Stimulated activated CD8-positive, alpha-beta memory T cell treated with anti-CD3 and anti-CD28 coated beads, Interleukin-15, amount 100 ng/mL, for 48 hours (primary cell): Measurements from ENCODE around the gene C5orf15.
"Not testable (repeated sequence)": the region's sequence is repeated elsewhere in the genome, so short reads cannot be mapped to it uniquely, and the experiment has no call there.

Experiments
- DNase-seq, 2 donors: peaks; one replicate each; pipeline ENCODE4 v3.0.0-alpha.2; 2020; ENCODE audit warnings: low read depth in 2 of 2

The C5orf15 gene

DNA sequence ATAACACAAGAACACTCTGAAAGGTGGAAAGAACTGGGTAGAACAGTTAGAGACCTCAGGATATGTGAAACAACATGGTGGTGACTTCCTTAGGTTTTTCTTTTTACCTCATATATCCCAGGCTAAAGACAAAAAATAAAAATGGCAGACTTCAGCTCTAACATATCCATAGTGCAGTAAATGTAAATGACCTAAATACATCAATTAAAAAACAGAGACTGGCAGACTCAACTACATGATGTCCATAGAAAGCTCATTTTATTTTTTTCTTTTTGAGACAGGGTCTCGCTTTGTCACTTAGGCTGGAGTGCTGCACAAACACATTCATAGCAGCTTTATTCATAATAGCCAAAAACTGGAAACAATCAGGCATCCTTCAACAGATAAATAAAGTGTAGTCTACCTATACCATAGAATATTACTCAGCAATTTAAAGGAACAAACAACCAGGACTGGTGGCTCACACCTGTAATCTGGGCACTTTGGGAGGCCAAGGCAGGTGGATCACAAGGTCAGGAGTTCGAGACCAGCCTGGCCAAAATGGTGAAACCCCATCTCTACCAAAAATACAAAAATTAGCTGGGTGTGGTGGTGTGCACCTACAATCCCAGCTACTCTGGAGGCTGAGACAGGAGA lies 4.8 kb downstream of the C5orf15 start:
- no peak for DNase-seq

DNA sequence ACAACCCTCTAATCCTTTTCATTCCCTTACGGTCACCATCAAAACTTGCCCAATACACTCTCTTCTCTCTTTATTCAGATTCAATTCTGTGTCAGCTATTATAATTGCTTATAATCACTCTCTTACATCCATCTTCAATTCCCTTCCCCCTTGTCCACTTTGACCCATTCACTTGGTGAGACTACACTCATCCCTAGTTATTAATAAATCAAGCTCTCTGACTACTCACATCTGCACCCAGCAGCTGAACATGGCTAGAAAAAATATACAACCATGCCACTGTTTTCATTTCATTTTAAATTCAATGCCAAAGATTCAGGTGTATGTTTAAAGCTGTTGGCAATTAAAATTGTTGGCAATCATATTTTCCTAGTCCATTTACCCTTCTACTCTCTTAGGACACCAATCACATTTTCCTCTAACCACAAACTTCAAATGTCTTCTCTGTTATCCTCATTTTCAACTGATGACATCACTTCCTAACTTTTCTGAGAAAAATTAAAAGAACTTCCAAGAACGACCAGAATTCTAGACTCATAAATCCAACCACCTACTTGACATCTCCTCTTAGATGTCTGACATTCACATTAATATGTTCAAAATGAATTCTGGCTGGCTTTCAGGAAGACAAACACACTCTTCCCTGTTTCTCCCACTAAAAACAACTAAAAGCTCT lies 5.5 kb downstream of the C5orf15 start:
- DNase-seq = no peak

DNA sequence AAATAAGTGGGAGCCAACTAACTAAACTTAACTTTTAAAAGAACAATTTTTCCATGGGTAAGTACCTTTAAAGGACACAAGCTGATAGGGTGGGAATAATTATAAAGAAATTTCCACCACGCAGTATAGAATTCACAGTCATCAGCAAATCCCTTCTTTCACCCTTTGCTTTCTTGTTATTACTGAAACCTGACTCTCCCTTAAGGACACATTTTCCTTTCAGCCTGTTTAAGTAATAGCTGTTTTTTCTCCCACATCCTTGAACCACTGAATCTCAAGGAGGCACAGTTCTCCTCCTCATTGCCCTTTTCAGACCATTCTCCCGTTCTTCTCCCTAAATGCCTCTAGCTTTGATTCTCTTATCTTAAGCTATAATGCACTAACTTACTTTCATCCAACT lies 6.3 kb downstream of the C5orf15 start:
- no peak for DNase-seq

DNA sequence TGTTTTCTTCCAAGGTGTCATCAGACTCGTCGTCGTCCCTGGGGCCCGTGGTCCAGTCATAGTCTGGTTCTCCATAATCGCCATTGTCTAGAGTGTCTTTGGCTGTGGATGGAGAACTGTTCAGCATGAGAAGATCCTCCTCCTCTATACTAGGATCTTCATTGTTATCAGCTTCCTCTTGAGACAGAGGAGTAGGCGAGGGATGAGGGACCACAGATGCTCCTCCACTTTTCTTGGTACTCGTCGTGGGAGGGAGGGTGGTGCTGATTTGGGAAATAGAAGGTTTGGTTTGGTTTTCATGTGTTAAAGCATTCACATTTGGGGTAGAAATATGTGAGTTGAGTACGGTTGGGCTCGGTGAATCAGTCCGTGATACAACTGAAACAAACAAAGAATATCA lies 8.8 kb downstream of the C5orf15 start:
- no peak for DNase-seq

DNA sequence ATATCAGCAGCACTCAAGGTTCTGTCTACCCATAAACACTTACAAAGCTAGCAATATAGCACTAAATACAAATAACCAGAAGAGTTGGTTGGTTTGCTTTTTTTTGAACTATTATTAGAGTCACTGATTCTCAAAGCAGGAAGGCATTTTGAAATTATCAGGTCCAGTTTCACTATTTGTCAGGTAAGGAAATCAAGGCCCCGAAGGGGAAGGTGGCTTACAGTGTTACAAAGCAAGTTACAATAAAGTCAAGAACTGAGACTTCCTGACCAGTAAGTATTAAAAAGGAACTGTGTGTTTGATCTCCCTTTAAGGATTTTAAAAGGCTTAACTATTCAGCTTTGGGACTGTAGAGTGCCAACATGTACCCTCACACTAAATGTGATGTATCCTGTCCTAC lies 10.8 kb downstream of the C5orf15 start:
- DNase-seq = no peak

DNA sequence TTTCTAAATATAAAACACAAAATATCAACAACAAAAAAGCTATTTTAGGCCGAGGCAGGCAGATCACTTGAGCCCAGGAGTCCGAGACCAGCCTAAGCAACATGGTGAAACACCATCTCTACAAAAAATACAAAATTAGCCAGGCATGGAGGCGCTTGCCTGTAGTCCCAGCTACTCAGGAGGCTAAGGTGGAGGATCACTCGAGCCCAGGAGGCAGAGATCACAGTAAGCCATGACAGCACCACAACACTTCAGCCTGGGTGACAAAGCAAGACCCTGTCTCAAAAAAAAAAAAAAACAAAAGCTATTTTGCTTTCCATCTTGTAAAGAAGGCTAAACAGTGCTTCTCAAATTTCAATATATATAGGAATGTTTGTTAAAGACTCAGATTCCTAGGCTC lies 11.3 kb downstream of the C5orf15 start:
- no peak for DNase-seq

DNA sequence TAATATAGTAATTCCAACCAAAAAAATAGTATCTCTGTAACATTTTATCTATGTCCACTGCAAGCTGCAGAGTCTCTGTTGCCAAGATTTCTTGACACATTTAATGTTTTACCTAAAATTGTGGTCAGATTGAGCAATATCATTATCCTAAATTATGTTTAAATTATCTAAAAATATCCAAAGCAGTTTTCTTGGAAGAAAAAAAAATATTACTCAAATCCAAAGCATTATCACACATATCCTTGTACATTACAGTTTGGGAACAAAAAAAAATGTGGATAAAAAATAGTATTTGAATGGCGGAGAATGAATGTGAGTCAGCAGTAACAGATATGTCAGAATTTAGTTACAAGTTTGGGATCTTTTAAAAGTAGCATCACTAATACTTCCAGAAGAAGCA lies 12.2 kb downstream of the C5orf15 start:
- DNase-seq = not testable (repeated sequence)

DNA sequence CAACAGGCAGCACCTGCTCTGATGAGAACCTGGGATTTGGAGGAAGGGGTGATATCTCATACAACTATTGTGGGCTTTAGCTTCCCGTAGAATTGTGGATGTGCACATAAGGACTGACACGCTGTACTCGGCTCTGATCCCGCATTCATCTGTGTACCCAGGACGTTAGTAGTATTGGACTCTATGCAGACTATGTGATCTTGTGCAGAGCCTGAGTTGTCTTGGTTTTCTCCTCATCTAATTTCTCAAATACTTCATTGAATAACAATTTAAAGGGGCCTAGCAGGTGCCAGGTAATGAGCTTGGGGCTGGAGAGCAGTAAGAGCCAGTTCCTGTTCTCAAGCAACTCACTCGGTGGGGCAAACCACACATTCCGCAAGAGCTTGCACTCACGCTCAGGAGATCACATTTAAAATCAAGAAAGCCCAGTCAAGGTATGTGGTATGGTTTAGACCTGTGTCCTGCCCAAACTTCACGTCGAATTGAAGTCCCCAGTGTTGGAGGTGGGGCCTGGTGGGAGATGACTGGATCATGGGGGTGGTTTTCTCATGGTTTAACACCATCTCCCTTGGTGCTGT lies 14.8 kb downstream of the C5orf15 start:
- no peak for DNase-seq

DNA sequence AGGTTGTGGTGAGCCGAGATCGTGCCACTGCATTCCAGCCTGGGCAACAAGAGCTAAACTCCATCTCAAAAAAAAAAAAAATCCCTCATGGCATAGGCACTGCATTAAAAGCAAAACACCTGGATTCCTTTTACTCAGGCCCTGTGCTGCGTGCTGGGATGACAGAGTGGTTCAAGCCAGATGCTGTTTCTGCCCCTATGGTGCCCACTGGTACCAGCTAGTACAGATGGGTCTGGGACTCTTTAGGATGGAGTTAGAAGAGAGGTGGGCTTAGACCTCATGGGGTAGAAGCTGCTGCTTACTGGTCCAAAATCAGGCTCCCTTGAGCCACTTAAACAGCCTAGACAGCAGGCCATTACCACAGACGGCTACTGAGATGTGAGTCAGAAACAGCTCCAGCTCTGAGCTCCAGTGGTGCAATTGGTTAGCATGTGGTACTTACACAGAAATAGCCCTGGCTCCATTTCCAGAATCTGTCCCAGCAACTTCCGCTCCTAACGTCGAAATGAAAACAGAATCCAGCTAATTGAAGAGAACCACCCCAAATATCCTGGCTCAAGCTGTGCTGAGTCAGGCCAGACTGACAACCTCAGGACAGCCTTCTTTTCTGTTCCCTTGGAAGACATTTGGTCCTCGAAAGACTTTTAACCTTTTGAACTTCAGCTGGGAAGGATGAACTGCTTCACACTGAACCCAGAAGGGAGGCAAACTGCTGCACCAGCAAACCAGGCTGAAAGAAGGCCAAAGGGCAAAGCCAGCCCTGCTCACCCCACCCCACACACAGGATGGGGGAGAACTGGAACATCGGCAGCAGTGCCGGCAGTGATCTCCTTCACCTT lies 15.5 kb downstream of the C5orf15 start:
- DNase-seq = no peak

DNA sequence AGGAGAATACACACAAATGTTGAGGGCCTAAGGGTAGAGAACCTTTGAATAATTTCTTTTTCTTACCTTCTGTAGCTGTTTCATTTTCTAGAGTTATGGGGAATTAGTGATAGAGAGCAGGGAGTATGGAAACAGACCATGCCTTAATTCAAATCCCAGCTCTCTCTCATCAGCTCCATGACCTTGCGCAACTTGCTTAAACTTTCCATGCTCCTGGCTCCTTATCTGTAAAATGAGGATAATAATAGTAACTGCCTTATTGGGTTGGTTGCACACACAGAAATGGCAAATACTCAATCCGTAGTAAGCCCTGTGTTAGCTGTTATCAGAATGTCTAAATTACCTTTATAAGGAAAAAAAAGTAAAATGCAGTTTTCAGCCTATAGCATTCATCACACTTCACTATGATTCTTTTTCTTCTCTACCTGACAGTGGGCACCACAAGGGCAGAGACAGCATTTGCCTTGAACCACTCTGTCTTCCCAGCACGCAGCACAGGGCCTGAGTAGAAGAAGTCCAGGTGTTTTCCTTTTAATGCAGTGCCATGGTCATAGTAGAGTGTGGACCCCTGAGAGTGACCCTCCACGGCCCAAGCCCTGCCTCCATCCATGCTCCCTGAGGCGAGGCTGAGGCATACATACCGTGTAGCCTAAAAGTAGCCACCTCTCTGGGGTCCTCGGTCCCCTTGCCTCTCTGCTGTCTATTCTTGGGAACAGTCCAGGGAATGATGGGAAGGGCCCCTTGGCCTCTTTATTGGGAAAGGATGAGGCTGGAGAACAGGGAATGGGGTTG lies 17.4 kb downstream of the C5orf15 start:
- DNase-seq = no peak

DNA sequence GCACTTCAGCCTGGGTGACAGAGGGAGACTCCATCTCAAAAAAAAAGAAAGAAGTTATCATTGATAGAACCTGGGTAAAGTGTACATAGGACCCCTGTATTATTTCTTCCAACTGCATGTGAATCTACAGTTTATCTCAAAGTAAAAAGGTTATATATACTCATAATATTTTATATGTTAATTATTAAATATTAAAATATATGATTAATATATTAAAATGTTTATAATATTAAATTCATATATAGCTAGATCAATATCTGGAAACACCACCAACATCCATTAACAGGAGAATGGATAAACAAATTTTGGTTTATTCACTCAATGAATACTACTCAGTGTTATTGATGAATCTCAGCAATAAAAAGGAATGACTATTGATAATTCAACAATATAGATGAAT lies 19.7 kb downstream of the C5orf15 start:
- no peak for DNase-seq

DNA sequence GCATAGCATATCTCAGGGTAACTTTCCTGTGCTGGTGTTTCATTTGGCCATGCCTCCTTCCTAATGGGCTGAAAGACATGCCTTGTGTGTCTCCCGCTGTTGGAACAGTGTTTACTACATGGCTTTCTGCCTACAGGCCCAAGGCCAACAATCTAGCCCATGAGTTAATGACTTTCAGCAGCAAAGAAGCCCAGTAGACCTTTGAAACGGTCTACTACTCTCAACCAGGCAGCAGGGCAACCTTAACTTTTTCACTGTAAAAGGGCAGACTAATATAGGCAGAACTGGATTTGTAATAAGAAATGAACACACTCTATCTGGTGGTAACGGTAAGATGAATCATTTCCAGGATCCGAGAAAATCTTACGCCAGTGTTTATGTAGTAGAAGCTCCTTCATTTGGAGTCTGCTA lies 21.0 kb downstream of the C5orf15 start:
- no peak for DNase-seq

DNA sequence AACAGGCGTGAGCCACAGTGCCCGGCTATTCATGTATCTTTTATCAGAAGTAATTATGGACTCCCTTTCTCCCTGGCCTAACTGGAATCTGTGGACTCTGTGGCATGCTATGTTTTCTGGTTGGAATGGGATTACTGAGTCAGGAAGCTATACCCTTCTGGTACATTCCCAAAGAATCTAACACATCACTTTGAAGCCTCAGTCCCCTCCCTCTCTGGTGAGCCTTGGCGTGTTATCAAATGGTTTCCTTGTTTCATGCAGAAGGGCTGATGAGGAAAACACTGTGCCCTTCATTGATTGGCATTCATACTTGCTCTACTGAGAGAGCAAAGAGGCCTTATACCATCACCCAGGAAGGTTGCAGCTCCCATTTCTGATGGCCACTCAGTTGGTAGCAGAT lies 22.9 kb downstream of the C5orf15 start:
- DNase-seq = no peak

DNA sequence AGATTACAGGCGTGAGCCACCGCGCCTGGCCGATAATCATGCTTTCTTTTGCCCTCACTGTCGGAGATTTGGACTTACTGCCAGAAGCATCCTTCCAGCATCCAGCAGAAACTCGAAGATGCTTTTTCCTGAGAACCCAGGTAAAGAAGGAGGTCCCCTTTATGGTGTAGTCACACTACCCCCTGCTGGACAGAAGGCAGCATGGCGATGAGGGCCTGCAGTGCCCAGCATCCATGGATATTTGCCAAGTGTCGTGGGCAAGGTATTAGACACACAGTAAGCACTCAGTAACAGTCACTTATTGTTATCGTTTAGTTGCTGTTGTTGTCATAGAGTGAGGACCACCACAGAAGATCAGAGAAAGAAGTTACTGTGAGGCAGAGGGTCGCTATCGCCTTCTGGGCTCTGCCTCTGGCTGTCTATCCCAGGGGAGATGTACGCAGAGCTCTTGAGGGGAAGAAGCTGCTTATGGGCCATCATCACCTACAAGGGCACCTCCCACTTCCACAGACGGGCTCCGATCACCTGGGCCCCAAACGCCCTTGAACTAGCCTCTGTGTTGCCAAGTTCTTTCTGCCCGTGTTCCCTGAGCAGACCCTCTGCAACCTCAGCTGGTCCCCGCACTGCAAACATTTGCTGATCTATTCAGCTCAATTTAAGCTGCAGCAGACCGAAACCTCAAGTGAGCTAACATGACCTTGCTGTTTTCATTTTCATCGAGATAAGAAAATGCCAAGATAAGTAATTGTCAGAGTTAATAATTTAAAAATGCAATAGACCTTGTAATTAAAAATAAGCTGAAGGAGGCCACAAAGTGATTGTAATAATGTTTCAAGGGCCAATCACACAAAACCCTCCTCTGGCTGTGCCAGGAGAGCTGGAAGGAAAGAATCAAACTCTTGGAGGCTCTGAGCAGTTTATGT lies 23.9 kb downstream of the C5orf15 start:
- DNase-seq = peak in 1 of 2 donors; percentile 27

DNA sequence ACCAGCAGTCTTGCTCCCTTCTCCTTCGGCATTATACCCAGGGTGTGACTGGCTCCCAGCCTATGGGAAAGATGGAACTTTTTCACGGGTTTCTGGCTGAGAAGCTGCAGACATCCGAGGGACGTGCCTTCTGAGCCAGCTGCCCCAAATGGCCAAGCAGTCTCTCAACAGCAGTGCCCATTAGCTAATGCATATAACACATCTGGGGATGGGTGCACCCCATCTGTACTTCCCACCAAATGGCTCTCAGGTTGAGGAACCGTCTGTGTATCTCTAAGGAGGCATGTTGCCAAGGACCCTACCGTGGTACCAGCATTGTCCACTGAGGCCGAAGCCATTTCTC lies 25.0 kb downstream of the C5orf15 start:
- DNase-seq = no peak

DNA sequence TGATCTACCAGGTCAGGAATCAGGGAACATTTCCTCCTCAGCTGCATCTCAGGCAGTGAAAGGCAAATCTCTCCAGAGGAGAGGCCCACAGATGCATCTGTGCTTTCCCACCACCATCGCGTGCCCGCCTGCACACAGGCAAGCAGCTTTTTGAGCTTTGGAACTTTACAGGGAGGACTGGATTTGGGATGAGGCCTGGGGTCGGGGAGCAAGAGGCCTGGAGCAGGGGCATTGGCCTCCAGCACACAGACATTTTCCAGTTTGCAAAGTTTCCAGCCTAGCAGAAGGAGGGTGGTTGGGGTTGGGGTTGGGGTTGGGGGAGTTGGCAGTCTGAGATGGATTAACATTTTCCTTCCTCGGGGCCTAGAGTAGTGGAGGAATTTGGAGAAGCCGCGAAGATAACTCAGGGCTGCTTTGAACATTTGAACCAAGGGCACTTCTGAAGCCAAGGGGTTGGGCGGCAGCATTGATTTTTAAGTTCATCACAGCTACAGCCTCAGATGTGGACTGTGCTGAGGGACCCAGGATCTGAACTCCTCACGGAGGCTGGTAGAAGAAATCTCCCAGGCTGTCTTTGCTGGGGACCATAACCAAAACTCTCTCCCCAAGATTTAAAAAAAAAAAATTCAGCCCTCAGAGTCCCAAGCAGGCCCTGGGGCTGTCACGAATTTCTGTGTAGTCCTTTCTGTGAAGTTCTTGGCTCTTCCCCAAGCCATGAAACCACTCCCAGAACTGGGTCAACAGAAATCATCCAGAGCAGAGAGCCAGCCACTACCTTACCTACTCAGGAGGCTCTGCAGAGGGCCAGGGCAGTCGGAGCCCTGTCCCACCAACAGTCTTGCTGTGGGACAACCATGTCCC lies 25.6 kb downstream of the C5orf15 start:
- DNase-seq = no peak

DNA sequence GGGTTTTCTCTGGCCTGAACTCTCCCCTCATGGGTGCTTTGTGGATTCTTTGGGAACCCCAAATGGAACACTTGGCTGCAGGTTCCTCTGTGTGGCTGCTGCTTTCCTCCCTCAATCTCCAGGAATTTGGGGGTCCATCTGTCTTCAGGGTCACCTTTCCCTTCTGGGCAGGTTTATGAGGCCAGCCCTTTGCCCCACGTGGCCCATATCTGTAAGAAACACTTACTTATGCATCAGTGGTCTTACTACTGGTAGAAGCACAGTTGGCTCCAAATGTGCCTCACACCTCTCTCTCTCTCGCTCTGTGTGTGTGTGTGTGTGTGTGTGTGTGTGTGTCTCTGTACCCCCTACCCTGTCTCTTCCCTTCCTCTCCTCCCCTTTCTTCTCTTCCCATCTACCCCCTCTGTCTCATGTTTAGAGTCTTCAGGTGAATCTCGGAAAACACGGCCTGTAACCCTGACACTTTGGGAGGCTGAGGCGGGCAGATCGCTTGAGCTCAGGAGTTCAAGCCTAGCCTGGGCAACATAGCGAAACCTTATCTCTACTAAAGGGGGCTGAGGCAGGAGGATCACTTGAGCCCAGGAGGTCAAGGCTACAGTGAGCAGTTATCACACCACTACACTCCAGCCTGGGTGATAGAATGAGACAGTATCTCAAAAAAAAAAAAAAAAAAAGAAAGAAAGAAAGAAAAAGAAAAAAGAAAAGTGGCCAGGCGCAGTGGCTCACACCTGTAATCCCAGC lies 26.8 kb downstream of the C5orf15 start:
- DNase-seq = no peak

DNA sequence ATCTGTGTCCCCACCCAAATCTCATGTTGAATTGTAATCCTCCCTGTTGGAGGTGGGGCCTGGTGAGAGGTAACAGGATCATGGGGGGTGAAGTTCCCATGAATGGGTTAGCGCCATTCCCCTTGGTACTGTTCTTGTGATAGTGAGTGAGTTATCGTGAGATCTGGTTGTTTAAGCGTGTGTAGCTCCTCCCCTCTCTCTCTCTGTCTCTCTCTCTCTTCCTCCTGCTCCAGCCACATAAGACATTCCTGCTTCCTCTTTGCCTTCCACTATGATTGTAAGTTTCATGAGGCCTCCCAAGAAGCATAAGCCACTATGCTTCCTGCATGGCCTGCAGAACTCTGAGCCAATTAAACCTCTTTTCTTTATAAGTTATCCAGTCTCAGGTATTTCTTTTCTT lies 28.8 kb downstream of the C5orf15 start:
- no peak for DNase-seq

DNA sequence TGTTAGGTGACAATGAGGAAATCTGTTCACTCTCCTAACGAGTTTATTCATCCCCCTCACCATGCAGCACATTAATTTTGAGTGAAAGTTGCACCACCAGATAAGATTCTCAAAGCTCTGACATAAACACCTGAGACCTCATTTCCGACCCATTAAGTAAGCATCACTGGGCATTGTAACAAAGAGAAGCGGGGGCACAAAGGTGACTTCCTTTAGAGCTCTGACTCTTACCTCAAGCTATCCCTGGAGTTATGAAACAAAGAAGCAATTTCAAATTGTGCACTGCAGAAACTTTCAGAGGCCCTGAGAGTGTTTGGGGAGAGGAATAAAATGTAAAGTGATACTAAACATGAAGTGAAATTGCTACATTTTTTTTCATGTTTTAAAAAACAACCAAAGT lies 29.5 kb downstream of the C5orf15 start:
- no peak for DNase-seq
